Uterus (tissue), 2 donors: Measurements from ENCODE around the gene PFDN5.

Experiments used
- CTCF ChIP-seq, 4 experiments: fragments of 200-600 bp in 2 of 4; fragments of 450-650 bp in 2 of 4; sonication (generic) in 2 of 4; IDR thresholded peaks; one replicate each; pipeline ENCODE4 v1.5.1; 2016 to 2019; ENCODE audit warnings: antibody characterized with exemption in 4 of 4, mild to moderate bottlenecking in 2 of 4, moderate library complexity in 1 of 4
- POLR2A ChIP-seq, 2 donors: fragments of 450-650 bp; IDR thresholded peaks; one replicate each; pipeline ENCODE4 v1.6.1; 2016; ENCODE audit warnings: antibody characterized with exemption in 2 of 2, mild to moderate bottlenecking in 1 of 2, moderate library complexity in 1 of 2

GRCh38 chr12:53333289-53333688, 37.9 kb downstream of the PFDN5 start:
- TF ChIP-seq CTCF (IDR thresholded peaks at IDR 0.05) (no peak), POLR2A (IDR thresholded peaks at IDR 0.05) (no peak)
